HG03469 (cell line): Measurements from ENCODE around the gene LRRC26.

ENCODE experiments used
- ATAC-seq: cut with Tn5 transposase; IDR thresholded peaks from one replicate; pipeline ENCODE4 v1.9.1; 2021; ENCODE audit warnings: mild to moderate bottlenecking, moderate library complexity, moderate number of reproducible peaks; ENCODE audit not compliant: unreplicated experiment

LRRC26 gene

GRCh38 chr9:137199411-137200121 is 29.7 kb upstream of the LRRC26 start:
- no peak for ATAC-seq

- ATAC-seq: no peak
These were observed 29.0 kb upstream of the LRRC26 start for GRCh38 chr9:137198902-137199283.

DNA sequence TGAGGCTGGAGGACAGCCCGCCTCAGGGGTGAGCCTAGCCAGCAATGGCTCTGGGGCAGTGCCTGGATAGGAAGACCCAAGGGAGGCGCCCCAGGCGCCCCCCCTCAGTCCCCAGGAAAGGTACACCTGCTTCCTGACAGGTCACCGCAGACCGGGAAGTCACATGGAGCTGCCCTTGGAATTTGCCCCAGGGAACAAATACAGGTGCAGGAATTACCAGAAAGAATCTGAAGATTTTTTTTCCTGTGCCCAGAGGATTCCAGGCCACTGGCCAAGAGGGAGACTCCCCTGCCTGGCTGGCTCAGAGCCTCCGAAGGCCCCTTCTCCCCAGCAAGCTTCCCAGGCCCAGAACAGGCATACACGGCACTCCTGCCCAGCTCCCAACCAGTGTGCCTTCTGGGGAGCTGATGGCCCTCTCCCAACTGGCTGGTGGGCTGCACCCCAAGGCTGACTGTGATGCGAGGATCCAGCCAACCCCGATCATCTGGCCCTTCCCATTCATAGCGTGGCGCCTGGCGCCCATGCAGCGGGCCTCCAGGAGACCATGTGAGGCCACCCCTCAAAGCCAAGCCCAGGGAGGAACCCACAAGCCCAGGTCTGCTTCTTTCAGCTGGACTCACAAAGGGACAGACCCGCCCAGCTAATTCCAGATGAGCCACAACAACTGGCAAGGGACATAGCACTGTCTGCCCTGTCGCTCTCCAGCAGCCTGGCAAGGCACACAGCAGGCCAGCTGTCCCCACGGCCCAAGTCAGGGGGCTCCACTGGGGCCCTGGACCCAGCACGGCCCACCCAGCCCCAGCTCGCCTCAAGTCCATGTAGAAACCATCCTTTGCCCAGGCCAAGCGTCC is 28.4 kb upstream of the LRRC26 start:
- ATAC-seq: no peak

- no peak for ATAC-seq
These were observed 25.8 kb upstream of the LRRC26 start for GRCh38 chr9:137195525-137196220.

- ATAC-seq: no peak
These were observed 25.1 kb upstream of the LRRC26 start for GRCh38 chr9:137194909-137195308.

GRCh38 chr9:137194388-137194787 is 24.5 kb upstream of the LRRC26 start:
- no peak for ATAC-seq

- ATAC-seq: no peak
These were observed 23.9 kb upstream of the LRRC26 start for GRCh38 chr9:137193771-137194170.

GRCh38 chr9:137192859-137193258 is 23.0 kb upstream of the LRRC26 start:
- ATAC-seq: no peak

- no peak for ATAC-seq
These were observed 22.6 kb upstream of the LRRC26 start for GRCh38 chr9:137192448-137192780.

GRCh38 chr9:137191691-137192447 is 22.0 kb upstream of the LRRC26 start:
- ATAC-seq: no peak

DNA sequence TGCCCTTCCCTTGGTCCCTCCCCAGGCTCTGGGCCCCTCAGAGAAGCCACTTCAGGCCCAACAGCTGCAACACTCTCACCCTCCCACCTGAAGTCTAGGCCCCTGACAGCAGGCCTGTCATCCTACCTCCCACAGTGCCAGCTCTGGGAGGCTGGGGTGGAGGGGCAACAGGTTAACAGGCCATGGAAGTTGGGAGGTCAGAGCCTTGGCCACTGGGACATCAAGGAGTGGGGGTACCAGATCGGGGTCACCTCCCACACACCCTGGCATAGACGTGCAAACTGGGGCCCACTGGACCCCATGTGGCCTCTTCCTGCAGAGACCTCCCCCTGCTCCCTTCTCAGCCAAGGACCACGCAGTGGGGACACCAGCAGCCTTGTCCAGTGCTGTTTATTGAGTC is 21.4 kb upstream of the LRRC26 start:
- ATAC-seq: no peak

DNA sequence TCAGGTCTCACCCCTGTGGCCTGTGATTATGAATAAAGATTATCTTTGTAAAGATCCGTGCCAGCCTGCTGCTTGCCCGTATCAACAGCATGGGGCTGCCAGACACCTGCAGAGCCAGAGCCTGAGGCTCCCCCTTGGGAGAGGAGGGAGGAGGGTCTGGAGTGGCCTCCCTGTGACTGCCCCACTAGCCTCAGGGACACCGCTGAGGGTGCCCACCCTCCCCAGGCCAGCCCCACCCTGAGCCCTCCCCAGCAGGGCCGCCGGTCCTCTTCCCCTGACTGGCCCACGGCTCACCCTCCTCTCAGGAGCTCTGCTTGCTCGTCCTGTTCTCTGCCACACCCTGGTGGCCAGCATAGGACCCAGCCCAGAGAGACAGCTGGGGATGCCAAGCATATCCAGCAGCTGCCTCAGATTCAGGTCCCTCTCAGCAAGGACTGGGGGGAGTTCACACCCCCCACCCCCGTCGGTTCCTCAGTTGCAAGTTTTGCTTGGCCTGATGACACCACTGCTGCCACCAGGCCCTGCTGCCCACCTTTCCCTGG is 20.5 kb upstream of the LRRC26 start:
- no peak for ATAC-seq

GRCh38 chr9:137189297-137190295 is 19.7 kb upstream of the LRRC26 start:
- ATAC-seq: peak; percentile 8

- peak; percentile 59 for ATAC-seq
These were observed 18.8 kb upstream of the LRRC26 start, which contains the start of the genes ANAPC2 and SSNA1 for GRCh38 chr9:137188490-137189296. TSS of gene ANAPC2 (minus strand) at chr9:137188560. CDS start at chr9:137188532, 28 bp downstream. TSS of gene SSNA1 (plus strand) at chr9:137188676. CDS start at chr9:137188727, 51 bp downstream.

DNA sequence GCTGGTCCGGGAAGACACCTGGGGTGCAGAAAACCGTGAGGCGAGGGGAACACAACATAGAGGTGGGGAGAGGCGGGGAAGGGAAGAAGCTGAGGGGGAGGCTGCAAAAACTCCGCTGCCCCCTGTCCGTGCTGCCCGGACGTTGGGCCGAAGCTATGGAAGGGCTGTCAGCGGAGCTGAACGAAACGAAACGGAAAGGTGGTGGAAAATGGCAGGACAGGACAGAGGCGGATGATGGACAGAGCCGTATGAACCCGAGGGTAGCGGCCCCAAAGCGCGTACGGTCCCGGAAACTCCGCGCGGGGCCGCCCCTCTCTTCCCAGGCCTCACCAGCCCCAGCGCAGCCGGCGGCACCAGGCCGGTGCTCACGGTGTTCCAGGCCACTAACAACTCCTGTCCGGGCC is 18.2 kb upstream of the LRRC26 start:
- ATAC-seq: no peak

DNA sequence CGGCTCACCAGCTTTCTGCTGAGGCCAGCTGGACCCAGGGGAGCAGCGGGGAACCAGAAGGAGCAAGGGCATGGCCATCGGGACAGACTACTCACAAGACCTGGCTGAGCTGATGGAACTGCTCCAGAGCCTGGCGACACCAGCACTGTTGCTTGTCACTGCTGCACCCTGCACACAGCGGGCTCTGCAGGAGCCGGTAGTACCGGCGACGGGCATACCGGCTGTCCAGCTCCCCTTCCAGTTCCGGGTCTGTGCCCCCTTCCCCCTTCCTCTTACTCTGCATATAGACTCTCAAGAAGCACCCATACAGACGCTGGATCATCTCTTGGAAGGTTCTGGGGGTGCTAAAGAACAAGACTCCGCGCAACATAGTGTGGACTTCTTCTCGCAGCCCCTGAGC is 17.5 kb upstream of the LRRC26 start:
- no peak for ATAC-seq

- ATAC-seq: no peak
These were observed 16.5 kb upstream of the LRRC26 start for GRCh38 chr9:137186385-137186784.

DNA sequence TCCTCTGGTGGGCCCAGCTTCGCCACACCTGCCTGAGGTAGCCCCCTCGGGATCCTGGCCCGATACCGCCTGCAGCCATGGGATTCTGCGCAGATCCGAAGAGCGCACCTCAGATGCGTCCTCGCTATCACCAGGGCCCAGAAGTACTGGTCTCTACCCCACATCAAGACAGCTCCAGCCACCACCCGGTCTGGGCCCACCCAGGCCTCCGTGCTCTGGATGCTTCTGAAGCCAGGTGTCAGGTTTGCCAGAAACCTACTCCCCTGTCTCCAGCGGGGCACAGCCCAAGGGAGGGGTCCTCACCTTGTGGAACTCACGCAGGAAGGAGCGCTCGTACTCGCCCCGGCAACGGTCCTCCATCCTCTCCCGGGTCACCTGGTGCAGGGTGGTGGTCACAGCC is 16.1 kb upstream of the LRRC26 start:
- no peak for ATAC-seq
